Ishikawa (cell line): Measurements from ENCODE around the gene IL1RL1.

Experiments used
- CEBPB ChIP-seq: IDR thresholded peaks from 2 replicates; pipeline ENCODE4 v1.6.1; 2012
- CREB1 ChIP-seq: IDR thresholded peaks from 2 replicates; pipeline ENCODE4 v1.6.1; 2012; ENCODE audit warnings: low read depth
- EGR1 ChIP-seq: IDR thresholded peaks from 2 replicates; pipeline ENCODE4 v1.6.1; 2012
- EP300 ChIP-seq: IDR thresholded peaks from 2 replicates; pipeline ENCODE4 v1.6.1; 2012; ENCODE audit warnings: borderline replicate concordance
- FOXM1 ChIP-seq: IDR thresholded peaks from 2 replicates; pipeline ENCODE4 v1.6.1; 2012; ENCODE audit warnings: low read depth, borderline replicate concordance
- MAX ChIP-seq: IDR thresholded peaks from 2 replicates; pipeline ENCODE4 v1.6.1; 2012
- NFIC ChIP-seq: IDR thresholded peaks from 2 replicates; pipeline ENCODE4 v1.6.1; 2012
- RAD21 ChIP-seq: IDR thresholded peaks from 2 replicates; pipeline ENCODE4 v1.6.1; 2012; ENCODE audit warnings: low read depth
- REST ChIP-seq: IDR thresholded peaks from 2 replicates; pipeline ENCODE4 v1.6.1; 2012; ENCODE audit warnings: low read depth, mild to moderate bottlenecking
- TAF1 ChIP-seq: IDR thresholded peaks from 2 replicates; pipeline ENCODE4 v1.6.1; 2012; ENCODE audit warnings: low read depth, mild to moderate bottlenecking
- TCF12 ChIP-seq: IDR thresholded peaks from 2 replicates; pipeline ENCODE4 v1.6.1; 2012; ENCODE audit warnings: low read depth
- TEAD4 ChIP-seq: IDR thresholded peaks from 2 replicates; pipeline ENCODE4 v1.6.1; 2012
- USF1 ChIP-seq: IDR thresholded peaks from 2 replicates; pipeline ENCODE4 v1.6.1; 2012
- YY1 ChIP-seq: IDR thresholded peaks from 2 replicates; pipeline ENCODE4 v1.6.1; 2012; ENCODE audit warnings: low read depth
- ZBTB7A ChIP-seq: IDR thresholded peaks from 2 replicates; pipeline ENCODE4 v1.6.1; 2012; ENCODE audit warnings: low read depth

The IL1RL1 gene

GRCh38 chr2:102306125-102306524 lies 5.2 kb upstream of the IL1RL1 start:
- no peak for TF ChIP-seq REST
- TF ChIP-seq YY1, result no peak
- no peak for TF ChIP-seq RAD21
- TF ChIP-seq NFIC, result no peak
- TF ChIP-seq MAX, result no peak
- no peak for TF ChIP-seq TAF1
- TF ChIP-seq TCF12, result no peak
- no peak for TF ChIP-seq USF1
- no peak for TF ChIP-seq EGR1
- TF ChIP-seq ZBTB7A, result no peak
- TF ChIP-seq TEAD4, result no peak
- no peak for TF ChIP-seq EP300
- TF ChIP-seq FOXM1, result no peak
- no peak for TF ChIP-seq CREB1
- TF ChIP-seq CEBPB, result no peak

- no peak for TF ChIP-seq EP300
- TF ChIP-seq FOXM1, result no peak
- no peak for TF ChIP-seq TAF1
- no peak for TF ChIP-seq NFIC
- TF ChIP-seq ZBTB7A, result no peak
- TF ChIP-seq REST, result no peak
- TF ChIP-seq RAD21, result no peak
- no peak for TF ChIP-seq CEBPB
- no peak for TF ChIP-seq TEAD4
- no peak for TF ChIP-seq USF1
These were observed 1.7 kb downstream of the IL1RL1 start for GRCh38 chr2:102313025-102313424.

GRCh38 chr2:102313471-102313870 lies 2.1 kb downstream of the IL1RL1 start:
- TF ChIP-seq REST (no peak), MAX (no peak), TCF12 (no peak), CREB1 (no peak), EGR1 (no peak), TAF1 (no peak), EP300 (no peak), YY1 (no peak), RAD21 (no peak)

- TF ChIP-seq EGR1 (no peak), ZBTB7A (no peak), CEBPB (no peak), TEAD4 (no peak), EP300 (no peak), RAD21 (no peak), TAF1 (no peak), FOXM1 (no peak), REST (no peak), MAX (no peak), YY1 (no peak), CREB1 (no peak), USF1 (no peak), NFIC (no peak), TCF12 (no peak)
These were observed 2.6 kb downstream of the IL1RL1 start for GRCh38 chr2:102313950-102314349.
